Measurements from ENCODE around the gene DEDD2.

Gene DEDD2

GRCh38 chr19:42216653-42217519, 591 bp downstream of the DEDD2 start:
- H4K20me1 ChIP-seq (ENCODE audit: insufficient read depth): peaks cover 4% of the 10 kb centered on the region; the same call in 1 of the 2 replicates
- H3K4me2 ChIP-seq: peak overlapping the region; percentile 99
- H3K27ac ChIP-seq: peak overlapping the region; percentile 44
- H2AFZ ChIP-seq (ENCODE audit: low read depth): peak overlapping the region; percentile 88; the same call in 1 of the 2 replicates
- no peaks in the 10 kb centered on the region for H3K27me3 ChIP-seq (ENCODE audit: insufficient read depth, low read depth)
- H3K36me3 ChIP-seq (ENCODE audit: insufficient read depth): no peaks in the 10 kb centered on the region; the same call in 1 of the 2 replicates
- peaks cover 44% of the 10 kb centered on the region for H3K79me2 ChIP-seq (ENCODE audit: insufficient read depth, low read depth)
- H3K9ac ChIP-seq: peak overlapping the region; percentile 66
- peaks cover 38% of the 10 kb centered on the region for H3K4me1 ChIP-seq (ENCODE audit: low read depth, poor library complexity, severe bottlenecking)
- peak overlapping the region; percentile 29 for H3K4me3 ChIP-seq (IDR thresholded peaks at IDR 0.05; ENCODE audit: insufficient read depth, low read depth, low read length)
- TF ChIP-seq CTCF (conservative IDR thresholded peaks at IDR 0.05; ENCODE audit: low read depth, low read length): no peak

GRCh38 chr19:42214810-42215485, 2.5 kb downstream of the DEDD2 start:
- Histone ChIP-seq H3K4me3 (IDR thresholded peaks at IDR 0.05; ENCODE audit: insufficient read depth, low read depth, low read length) (no peak overlapping the region), H3K79me2 (ENCODE audit: insufficient read depth, low read depth) (peaks cover 27% of the 10 kb centered on the region; the same call in 1 of the 2 replicates), H3K27me3 (ENCODE audit: insufficient read depth, low read depth) (no peaks in the 10 kb centered on the region), H3K4me2 (peak overlapping the region; percentile 14; the same call in 1 of the 2 replicates), H3K9ac (no peak overlapping the region), H4K20me1 (ENCODE audit: insufficient read depth) (peaks cover 4% of the 10 kb centered on the region; the same call in 1 of the 2 replicates), H3K36me3 (ENCODE audit: insufficient read depth) (no peaks in the 10 kb centered on the region; the same call in none of the 2 replicates), H3K4me1 (ENCODE audit: low read depth, poor library complexity, severe bottlenecking) (peaks cover 29% of the 10 kb centered on the region), H3K27ac (no peak overlapping the region), H2AFZ (ENCODE audit: low read depth) (no peak overlapping the region)
- no peak for TF ChIP-seq CTCF (conservative IDR thresholded peaks at IDR 0.05; ENCODE audit: low read depth, low read length)

DNA sequence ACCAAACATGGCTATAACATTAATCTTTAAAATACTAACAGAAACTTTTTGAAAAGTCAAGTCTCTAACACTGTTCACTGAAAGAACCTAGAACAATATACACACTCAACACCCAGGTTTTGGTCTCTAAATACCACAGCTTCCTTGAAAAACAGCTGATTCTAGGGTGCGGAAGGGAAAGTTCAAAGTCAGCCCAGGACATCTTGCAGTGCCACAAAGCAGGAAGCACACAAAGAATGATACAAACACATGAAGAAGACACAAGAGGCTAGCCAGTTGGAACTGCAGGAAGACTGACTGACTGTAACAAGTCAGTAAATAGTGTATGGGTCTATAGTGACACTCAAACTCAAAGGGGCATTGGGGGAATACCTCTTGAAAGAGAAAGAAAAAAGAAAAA, 4.6 kb downstream of the DEDD2 start:
- peaks cover 14% of the 10 kb centered on the region for H3K4me1 ChIP-seq (ENCODE audit: low read depth, poor library complexity, severe bottlenecking)
- H3K27ac ChIP-seq: no peak overlapping the region
- H2AFZ ChIP-seq (ENCODE audit: low read depth): no peak overlapping the region
- H4K20me1 ChIP-seq (ENCODE audit: insufficient read depth): peaks cover 4% of the 10 kb centered on the region; the same call in 1 of the 2 replicates
- no peak overlapping the region for H3K4me2 ChIP-seq
- no peak overlapping the region for H3K9ac ChIP-seq
- no peaks in the 10 kb centered on the region; the same call in none of the 2 replicates for H3K36me3 ChIP-seq (ENCODE audit: insufficient read depth)
- H3K4me3 ChIP-seq (IDR thresholded peaks at IDR 0.05; ENCODE audit: insufficient read depth, low read depth, low read length): no peak overlapping the region
- no peak for TF ChIP-seq CTCF (conservative IDR thresholded peaks at IDR 0.05; ENCODE audit: low read depth, low read length)
- H3K79me2 ChIP-seq (ENCODE audit: insufficient read depth, low read depth): peaks cover 27% of the 10 kb centered on the region; the same call in 1 of the 2 replicates
- H3K27me3 ChIP-seq (ENCODE audit: insufficient read depth, low read depth): no peaks in the 10 kb centered on the region

- no peak overlapping the region for H3K4me2 ChIP-seq
- TF ChIP-seq CTCF (conservative IDR thresholded peaks at IDR 0.05; ENCODE audit: low read depth, low read length): no peak
- H3K27me3 ChIP-seq (ENCODE audit: insufficient read depth, low read depth): no peaks in the 10 kb centered on the region
- no peak overlapping the region for H3K4me3 ChIP-seq (IDR thresholded peaks at IDR 0.05; ENCODE audit: insufficient read depth, low read depth, low read length)
- 0 out of 2 replicates have a peak, but pooled peaks cover 2% of the 10 kb centered on the region for H4K20me1 ChIP-seq (ENCODE audit: insufficient read depth)
- no peak overlapping the region for H3K9ac ChIP-seq
- H2AFZ ChIP-seq (ENCODE audit: low read depth): no peak overlapping the region
- H3K27ac ChIP-seq: no peak overlapping the region
- H3K4me1 ChIP-seq (ENCODE audit: low read depth, poor library complexity, severe bottlenecking): peaks cover 2% of the 10 kb centered on the region
- H3K79me2 ChIP-seq (ENCODE audit: insufficient read depth, low read depth): peaks cover 5% of the 10 kb centered on the region; the same call in 1 of the 2 replicates
- peaks cover 5% of the 10 kb centered on the region for H3K36me3 ChIP-seq (ENCODE audit: insufficient read depth)
These were observed 8.9 kb downstream of the DEDD2 start for GRCh38 chr19:42208612-42209011.
